Ovary (tissue), 9 donors: ENCODE measurements around the gene RNF38. TPM values are rescaled to one million over a fixed set of nuclear protein-coding genes. Genes with fewer than 3 reads are reported as not detected.

Experiments
- DNase-seq, 5 donors: peaks; one replicate each; pipeline ENCODE4 v3.0.0-alpha.2; 2019 to 2020
- H3K27ac ChIP-seq, 2 donors: fragments of 200-600 bp; one replicate each; pipeline versions ENCODE4 v1.5.1 to v1.8.0; 2019 to 2022
- H3K27me3 ChIP-seq: fragments of 200-600 bp; one replicate; pipeline ENCODE4 v1.8.0; 2022
- H3K36me3 ChIP-seq: fragments of 200-600 bp; sonication (generic); one replicate; pipeline ENCODE4 v1.5.1; 2019
- H3K4me1 ChIP-seq: one replicate; pipeline ENCODE4 v1.8.1; 2013; ENCODE audit warnings: mild to moderate bottlenecking, moderate library complexity; ENCODE audit not compliant: insufficient read depth
- H3K4me3 ChIP-seq: fragments of 200-600 bp; sonication (generic); one replicate; pipeline ENCODE4 v1.5.1; 2017
- H3K9me3 ChIP-seq, 2 donors: fragments of 200-600 bp in 1 of 2; sonication (generic) in 1 of 2; one replicate each; pipeline versions ENCODE4 v1.5.1 to v1.8.1; 2013 to 2019; ENCODE audit warnings: mild to moderate bottlenecking in 1 of 2, moderate library complexity in 1 of 2
- EP300 ChIP-seq: sonication (generic); formaldehyde crosslinking; IDR thresholded peaks from one replicate; pipeline ENCODE4 v1.6.1; 2017; ENCODE audit warnings: antibody characterized with exemption
- POLR2A ChIP-seq: fragments of 450-650 bp; IDR thresholded peaks from one replicate; pipeline ENCODE4 v1.6.1; 2017; ENCODE audit warnings: antibody characterized with exemption, mild to moderate bottlenecking, moderate library complexity
- WGBS, 3 donors: extraction: QIAGEN DNeasy Blood & Tissue Kit in 1 of 3; methylation state at CpG; one replicate each; pipeline versions ENCODE4 v1.1.5 to v1.1.7; 2013 to 2017; 5-methylcytosine and 5-hydroxymethylcytosine counted together
- intact Hi-C, 4 donors: fragments of 100-400 bp; cut with DNase I; formaldehyde crosslinking; loops; one replicate each; pipeline versions ENCODE4 v1.11.0 to v1.15.1; 2022 to 2023
- polyA plus RNA-seq, 2 donors: library from polyadenylated mRNA; stranded (reverse); fragments of 200-250 nt in 1 of 2; fragments of 350-450 nt in 1 of 2; fragmentation: Illumina TruSeq in 1 of 2; extraction: RNeasy Lipid Tissue Mini Kit (QIAGEN cat#74804) in 1 of 2; gene quantifications; one replicate each; pipeline ENCODE4 v1.2.3, GENCODE V29; 2013 to 2014
- total RNA-seq, 7 donors: library from RNA; depleted of rRNA in 2 of 7; stranded (reverse); fragments of >200 nt in 2 of 7; fragmentation: NEBNext Ultra II Directional in 3 of 7; extraction: Animal tissue kit (Norgen Biotek cat#: 25700) in 3 of 7; gene quantifications; one replicate each; pipeline versions ENCODE4 v1.1.0 to v1.2.4, GENCODE V29; 2016 to 2023
- TF ChIP-seq, protein P1 (sequence below), 3 donors: fragments of 450-650 bp in 2 of 3; fragments of 200-600 bp in 1 of 3; IDR thresholded peaks; one replicate each; pipeline versions ENCODE4 v1.5.1 to v1.8.0; 2016 to 2022; ENCODE audit warnings: antibody characterized with exemption in 3 of 3, mild to moderate bottlenecking in 1 of 3
- donor health status: DM: no; HTN: no; CAD: no; lungs with moderate emphysema.
- donor health status: DM: no; HTN: no; CAD: no.
- donor health status: Bipolar disorder and iron deficiency.
- donor health status: DM: yes; HTN: yes; CAD: no.
- donor health status: DM: no; HTN: no; CAD: no.
- donor health status: DM: yes; HTN: yes; CAD: no.

Gene RNF38
- total and polyA plus RNA-seq, 9 donors, result 30.4 to 81.3 (median 55.7) TPM

DNA sequence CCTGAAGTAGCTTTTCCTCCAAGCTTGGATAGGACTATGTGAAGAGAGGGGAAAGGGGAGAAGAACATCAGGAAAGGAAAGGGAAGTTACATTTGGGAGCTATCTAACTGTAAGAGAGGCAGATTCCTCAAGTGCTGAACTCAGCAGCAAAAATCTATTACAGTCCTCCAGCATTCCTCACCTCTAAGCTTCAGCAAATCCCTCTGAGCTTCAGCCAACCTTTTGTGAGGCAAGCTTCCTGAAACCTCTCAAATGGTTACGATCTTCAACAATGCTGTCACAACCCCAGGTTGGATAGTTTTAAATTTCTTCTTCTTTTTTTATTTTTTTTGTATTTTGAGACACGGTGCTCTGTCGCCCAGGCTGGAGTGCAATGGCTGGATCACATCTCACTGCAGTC, 2.5 kb upstream of the RNF38 start:
- 78 to 86% (median 86%) methylated on average over 3 of the region's 3 CpGs for WGBS, 3 donors

DNA sequence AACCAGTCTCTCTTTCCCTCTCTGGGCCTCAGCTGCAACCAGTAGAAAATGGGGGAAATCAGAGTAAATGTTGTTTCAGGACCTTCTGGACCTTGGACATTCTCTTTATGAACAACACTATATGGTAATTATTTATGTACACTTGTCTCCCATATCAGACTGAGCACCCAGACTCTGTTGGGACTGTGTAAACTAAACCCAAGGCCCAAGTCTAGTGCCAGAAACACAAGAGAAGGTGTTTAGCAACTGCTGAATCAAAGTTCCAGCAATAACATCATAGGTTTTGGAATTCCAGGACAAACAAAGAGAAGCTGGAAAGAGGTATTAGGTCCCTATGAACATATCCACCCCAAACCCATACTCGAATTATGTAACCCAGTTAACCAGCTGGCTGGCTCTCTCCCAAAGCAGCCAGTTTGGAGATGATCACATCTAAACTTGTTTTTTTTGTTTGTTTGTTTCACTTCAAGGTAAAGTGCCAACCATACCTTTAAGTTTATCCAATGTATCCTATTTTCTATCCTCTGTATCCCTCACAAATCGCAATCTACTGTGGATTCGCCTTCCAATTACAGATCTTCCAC, 1.9 kb upstream of the RNF38 start:
- no peak overlapping the region for H3K4me3 ChIP-seq
- H3K36me3 ChIP-seq, result no peaks in the 10 kb centered on the region
- intact Hi-C loops, result loop anchor here in 2 of 4 donors (10.0 kb wide), 1 partner anchor 83 kb away; no protein-coding TSS in a partner anchor
- H3K27me3 ChIP-seq, result no peaks in the 10 kb centered on the region
- WGBS, 3 donors, result 83 to 87% (median 84%) methylated on average over 3 of the region's 3 CpGs
- no peak for TF ChIP-seq EP300
- TF ChIP-seq, protein P1, sequence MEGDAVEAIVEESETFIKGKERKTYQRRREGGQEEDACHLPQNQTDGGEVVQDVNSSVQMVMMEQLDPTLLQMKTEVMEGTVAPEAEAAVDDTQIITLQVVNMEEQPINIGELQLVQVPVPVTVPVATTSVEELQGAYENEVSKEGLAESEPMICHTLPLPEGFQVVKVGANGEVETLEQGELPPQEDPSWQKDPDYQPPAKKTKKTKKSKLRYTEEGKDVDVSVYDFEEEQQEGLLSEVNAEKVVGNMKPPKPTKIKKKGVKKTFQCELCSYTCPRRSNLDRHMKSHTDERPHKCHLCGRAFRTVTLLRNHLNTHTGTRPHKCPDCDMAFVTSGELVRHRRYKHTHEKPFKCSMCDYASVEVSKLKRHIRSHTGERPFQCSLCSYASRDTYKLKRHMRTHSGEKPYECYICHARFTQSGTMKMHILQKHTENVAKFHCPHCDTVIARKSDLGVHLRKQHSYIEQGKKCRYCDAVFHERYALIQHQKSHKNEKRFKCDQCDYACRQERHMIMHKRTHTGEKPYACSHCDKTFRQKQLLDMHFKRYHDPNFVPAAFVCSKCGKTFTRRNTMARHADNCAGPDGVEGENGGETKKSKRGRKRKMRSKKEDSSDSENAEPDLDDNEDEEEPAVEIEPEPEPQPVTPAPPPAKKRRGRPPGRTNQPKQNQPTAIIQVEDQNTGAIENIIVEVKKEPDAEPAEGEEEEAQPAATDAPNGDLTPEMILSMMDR (IDR thresholded peaks at IDR 0.05), result no peak
- no peak for TF ChIP-seq POLR2A
- no peak for DNase-seq
- H3K4me1 ChIP-seq, result peaks cover 3% of the 10 kb centered on the region
- no peaks in the 10 kb centered on the region for H3K9me3 ChIP-seq
- H3K27ac ChIP-seq, result no peak overlapping the region

More for the DNA sequence above, 2.5 kb upstream of the RNF38 start:
- TF ChIP-seq POLR2A (no peak), EP300 (no peak)
- TF ChIP-seq, protein P1 (IDR thresholded peaks at IDR 0.05), result no peak
- Histone ChIP-seq H3K27ac (no peak overlapping the region), H3K4me3 (no peak overlapping the region), H3K9me3 (no peaks in the 10 kb centered on the region), H3K4me1 (peaks cover 1% of the 10 kb centered on the region), H3K36me3 (no peaks in the 10 kb centered on the region), H3K27me3 (no peaks in the 10 kb centered on the region)
- intact Hi-C loops, result loop anchor here in 2 of 4 donors (10.0 kb wide), 1 partner anchor 82 kb away; no protein-coding TSS in a partner anchor
- no peak for DNase-seq

DNA sequence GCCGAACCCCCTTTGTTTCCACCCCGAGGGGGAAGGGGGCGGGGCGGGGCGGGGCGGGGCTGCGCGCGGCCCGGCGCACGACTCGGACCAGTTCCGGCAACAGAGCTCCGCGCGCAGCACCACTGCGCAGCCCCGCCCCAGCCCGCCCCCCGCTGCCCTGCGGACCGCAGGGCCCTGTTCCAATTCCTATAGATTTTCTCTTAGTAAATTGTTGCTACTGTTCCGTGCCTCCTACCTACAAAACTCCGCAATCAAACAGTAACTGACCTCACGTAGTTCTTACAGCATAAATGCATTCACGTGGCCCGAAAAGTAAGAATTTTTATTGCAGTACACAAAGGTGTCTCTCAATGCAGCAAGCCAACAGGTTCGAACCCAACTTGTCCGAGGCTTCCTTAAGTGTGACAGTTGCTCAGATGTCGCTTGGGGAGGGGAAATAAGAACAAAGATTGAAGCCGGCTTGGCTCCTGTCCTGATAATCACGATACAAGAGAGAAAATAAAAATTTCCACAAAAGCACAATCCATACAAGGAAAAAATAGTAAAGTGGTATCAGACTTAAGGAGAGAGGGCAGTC, 1.2 kb upstream of the RNF38 start:
- H3K9me3 ChIP-seq, result no peaks in the 10 kb centered on the region
- peaks cover 2% of the 10 kb centered on the region for H3K4me1 ChIP-seq
- peak in 1 of 5 donors; percentile 29 for DNase-seq
- H3K27ac ChIP-seq, result peak overlapping the region; percentile 87 to 93
- 1% methylated on average over 27 to 33 of the region's 33 CpGs for WGBS, 3 donors
- intact Hi-C loops, result loop anchor here in 2 of 4 donors (10.0 kb wide), 1 partner anchor 84 kb away; no protein-coding TSS in a partner anchor
- H3K4me3 ChIP-seq, result peak overlapping the region; percentile 82
- TF ChIP-seq, protein P1 (IDR thresholded peaks at IDR 0.05), result no peak
- no peaks in the 10 kb centered on the region for H3K36me3 ChIP-seq
- no peaks in the 10 kb centered on the region for H3K27me3 ChIP-seq

GRCh38 chr9:36400332-36401163, 479 bp upstream of the RNF38 start:
- 0 to 1% (median 0%) methylated on average over 52 to 111 of the region's 111 CpGs for WGBS, 3 donors
- intact Hi-C loops, result loop anchor here in 2 of 4 donors (10.0 kb wide), 1 partner anchor 84 kb away; no protein-coding TSS in a partner anchor
- H3K4me1 ChIP-seq, result peaks cover 4% of the 10 kb centered on the region
- H3K9me3 ChIP-seq, result no peaks in the 10 kb centered on the region
- no peaks in the 10 kb centered on the region for H3K36me3 ChIP-seq
- TF ChIP-seq EP300 (no peak), POLR2A (no peak)
- TF ChIP-seq, protein P1 (IDR thresholded peaks at IDR 0.05), result no peak
- H3K27me3 ChIP-seq, result no peaks in the 10 kb centered on the region
- peak; percentile 82 to 93 (median 87) for DNase-seq
- peak overlapping the region; percentile 87 to 93 for H3K27ac ChIP-seq
- peak overlapping the region; percentile 82 for H3K4me3 ChIP-seq
